Glomerular endothelial cell (primary cell): ENCODE data around the gene USP19. TPM values are rescaled to one million over a fixed set of nuclear protein-coding genes. Genes with fewer than 3 reads are reported as not detected.

Source experiments
- DNase-seq: peaks from one replicate; pipeline ENCODE4 v3.0.0-alpha.2; 2011; ENCODE audit warnings: low read depth, low spot score; ENCODE audit errors: extremely low read depth
- total RNA-seq: library from RNA; depleted of rRNA; stranded (reverse); fragments of >200 nt; gene quantifications from 2 replicates; pipeline ENCODE4 v1.2.3, GENCODE V29; 2015

Gene USP19, protein sequence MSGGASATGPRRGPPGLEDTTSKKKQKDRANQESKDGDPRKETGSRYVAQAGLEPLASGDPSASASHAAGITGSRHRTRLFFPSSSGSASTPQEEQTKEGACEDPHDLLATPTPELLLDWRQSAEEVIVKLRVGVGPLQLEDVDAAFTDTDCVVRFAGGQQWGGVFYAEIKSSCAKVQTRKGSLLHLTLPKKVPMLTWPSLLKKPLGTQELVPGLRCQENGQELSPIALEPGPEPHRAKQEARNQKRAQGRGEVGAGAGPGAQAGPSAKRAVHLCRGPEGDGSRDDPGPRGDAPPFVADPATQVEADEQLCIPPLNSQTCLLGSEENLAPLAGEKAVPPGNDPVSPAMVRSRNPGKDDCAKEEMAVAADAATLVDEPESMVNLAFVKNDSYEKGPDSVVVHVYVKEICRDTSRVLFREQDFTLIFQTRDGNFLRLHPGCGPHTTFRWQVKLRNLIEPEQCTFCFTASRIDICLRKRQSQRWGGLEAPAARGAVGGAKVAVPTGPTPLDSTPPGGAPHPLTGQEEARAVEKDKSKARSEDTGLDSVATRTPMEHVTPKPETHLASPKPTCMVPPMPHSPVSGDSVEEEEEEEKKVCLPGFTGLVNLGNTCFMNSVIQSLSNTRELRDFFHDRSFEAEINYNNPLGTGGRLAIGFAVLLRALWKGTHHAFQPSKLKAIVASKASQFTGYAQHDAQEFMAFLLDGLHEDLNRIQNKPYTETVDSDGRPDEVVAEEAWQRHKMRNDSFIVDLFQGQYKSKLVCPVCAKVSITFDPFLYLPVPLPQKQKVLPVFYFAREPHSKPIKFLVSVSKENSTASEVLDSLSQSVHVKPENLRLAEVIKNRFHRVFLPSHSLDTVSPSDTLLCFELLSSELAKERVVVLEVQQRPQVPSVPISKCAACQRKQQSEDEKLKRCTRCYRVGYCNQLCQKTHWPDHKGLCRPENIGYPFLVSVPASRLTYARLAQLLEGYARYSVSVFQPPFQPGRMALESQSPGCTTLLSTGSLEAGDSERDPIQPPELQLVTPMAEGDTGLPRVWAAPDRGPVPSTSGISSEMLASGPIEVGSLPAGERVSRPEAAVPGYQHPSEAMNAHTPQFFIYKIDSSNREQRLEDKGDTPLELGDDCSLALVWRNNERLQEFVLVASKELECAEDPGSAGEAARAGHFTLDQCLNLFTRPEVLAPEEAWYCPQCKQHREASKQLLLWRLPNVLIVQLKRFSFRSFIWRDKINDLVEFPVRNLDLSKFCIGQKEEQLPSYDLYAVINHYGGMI (N-terminal part only)
- total RNA-seq: 37.7 and 43.1 TPM in 2 replicates

DNA sequence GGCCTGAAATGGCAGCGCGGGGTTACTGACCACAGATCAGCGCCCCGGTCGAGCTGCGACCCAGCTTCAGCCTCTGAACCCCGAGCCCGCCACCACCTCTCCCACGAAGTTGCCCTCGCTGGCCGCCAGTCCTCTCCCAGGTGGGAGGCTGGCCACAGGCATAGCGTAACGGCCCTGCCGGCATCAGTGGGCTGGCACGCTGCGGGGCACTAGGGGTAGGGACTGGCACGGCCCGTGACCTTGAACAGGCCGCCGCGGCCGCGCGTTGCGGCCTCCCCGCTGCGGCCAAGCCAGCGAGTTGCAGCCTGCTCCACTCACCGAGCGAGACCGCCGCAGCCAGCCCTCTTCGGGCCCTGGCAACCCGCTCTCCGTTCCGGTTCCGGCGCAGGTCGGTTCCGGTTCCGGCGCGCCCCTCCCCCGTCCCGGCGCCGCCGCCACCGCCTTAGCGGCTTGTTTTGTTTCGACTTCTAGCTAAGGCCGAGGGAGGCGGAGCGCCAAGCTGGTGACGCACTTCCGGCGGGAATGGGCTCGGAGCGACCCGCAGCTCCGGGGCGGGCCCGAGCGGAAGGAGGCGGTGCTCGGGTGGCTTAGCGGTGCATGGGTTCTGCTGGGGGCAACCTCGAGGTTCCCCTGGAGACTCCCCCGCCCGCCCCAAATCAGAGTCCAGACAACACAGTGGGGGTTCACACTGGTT lies at the start of gene USP19:
TSS of gene USP19 (minus strand) at position 386 of the 694 bp plus-strand sequence. CDS start 1,678 bp downstream, outside the sequence.
- no peak for DNase-seq

DNA sequence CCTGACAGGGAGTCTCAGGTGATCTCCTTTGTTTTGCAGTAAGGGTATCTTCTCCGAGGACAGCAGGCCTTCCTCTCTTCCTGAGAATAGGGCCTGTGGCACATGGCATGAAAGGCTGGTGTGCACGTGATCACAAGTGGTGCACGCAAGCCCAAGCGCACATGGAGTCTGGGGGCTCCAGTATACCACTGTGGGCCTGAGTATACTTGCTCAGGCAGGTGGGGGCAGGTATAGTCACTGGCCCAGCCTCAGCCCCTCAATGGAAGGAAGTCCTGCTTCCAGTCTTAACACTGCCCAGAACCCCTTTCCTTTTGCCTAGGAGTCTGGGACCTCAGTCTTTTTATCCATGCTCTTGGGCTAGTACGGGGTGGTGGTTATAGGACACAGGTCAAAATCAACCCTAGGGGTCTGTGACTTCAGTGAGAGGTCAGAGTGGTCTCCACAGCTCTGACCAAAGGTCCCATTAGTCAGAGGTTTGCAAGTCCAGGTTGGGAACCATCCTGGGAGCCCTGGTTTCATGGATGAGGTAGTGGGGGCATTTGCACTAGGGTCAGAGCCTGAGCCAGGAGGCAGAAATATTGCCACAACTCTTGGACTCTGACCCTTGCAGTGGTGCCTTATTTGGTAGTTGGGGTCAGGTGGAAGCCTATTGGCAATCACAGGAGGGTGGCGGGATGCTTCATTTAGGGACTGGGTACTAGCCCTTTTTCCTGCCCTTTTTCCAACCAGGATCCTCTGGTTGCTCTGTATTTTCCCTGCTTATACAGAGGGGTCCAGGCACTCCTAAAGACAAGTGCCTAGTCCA lies 46.3 kb upstream of the USP19 start:
- no peak for DNase-seq

DNA sequence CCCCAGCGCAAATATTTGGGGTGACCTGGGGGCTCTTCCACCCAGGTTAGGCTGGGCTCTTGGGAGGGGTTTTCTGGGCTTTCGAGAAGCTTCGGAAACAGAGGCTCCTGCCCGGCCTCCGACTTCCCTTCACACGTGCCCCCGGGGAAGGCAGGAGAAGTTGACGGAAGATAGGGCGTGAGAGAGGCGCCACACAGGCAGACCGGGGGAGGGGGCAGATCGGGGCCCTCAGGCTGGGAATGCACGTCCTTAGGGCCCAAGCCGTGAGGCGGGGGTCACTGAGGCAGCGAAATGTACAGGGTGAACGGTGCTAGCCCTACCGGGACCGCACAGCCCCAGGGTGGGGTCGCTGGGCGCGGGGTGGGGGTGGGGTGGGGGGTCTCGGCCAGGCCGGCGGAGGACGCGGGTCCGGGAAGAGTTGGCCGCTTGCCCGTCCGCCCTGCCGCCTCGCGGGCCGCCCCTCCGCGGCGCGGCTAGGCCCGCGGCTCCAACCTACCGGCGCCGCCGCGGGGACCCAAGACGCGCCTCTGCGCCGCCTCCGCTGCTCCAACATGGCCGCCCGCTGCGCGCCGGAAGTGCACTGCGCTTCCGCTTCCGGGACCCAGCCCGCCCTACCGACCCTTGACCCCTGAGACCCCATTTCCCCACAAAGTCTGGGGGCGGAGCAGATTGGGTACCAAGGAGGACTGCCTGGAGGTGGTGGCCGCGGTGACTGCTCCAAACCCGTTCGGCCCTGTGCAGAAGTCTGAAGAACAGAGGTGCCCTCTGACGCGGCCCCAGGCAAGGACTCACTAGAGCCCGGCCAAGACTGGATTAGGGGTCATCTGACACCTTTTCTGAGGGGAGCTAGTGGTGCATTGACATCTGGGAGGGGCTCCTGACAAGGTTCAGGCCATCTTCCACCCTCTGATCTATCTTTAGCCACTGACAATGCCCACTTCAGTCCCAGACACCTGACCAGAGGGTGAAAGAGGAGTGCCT lies 45.4 kb upstream of the USP19 start, which contains the start of gene CCDC71:
TSS of gene CCDC71 (minus strand) at position 561 of the 981 bp plus-strand sequence. CDS start 2,123 bp downstream, outside the sequence.
- DNase-seq: no peak

DNA sequence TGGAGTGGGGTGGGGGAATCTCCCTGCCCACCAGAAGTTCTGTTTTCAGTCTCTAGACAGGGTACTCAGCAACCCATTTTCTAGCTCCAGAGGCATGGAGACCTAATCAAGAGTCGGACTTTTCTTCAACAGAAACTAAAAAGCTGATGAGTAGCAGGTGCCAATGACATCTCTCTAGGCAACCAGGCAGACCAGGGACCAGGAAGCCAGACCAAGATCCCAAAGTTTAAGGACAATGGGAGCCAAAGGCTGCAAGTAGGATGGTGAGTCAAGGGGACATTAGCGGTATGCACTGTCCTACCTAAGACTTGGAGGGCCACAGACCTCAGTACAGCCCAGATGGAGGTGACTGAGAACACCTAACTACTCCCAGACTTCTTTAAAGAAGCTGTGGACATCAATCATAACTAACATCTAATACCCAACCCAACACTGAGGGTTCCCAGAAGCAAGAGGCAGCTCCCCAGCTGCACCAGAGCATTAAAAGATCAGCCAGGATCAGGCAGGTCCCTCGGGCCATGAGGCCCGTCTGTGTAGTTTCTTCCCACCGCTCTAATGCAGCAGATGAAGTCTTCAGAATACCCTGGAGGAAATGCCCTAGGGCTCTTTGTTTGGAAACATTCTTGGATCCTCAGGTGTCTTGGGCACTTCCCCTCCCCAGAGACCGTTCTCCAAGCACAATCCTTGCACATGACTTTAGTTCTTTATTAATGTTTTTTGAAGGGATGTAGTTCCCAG lies 44.5 kb upstream of the USP19 start:
- no peak for DNase-seq

DNA sequence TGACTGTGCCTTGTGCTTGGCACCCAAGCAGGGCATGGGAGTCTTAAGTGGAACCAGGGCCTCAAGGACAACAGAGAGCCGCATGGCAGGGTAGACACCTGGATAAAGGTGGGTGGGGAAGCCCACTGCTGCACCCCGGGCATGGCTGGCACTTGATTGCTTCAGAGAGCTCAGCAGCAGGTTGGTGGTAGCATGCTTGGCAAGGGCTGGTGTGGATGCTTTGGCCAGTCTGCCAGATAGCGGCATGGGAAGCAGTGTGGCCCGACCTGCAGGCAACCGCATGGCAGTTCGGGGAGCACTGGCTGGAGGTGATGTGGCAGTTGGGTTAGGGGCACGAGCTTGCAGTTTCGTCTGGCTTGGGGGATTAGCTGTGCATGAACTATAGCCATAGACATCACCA lies 43.0 kb upstream of the USP19 start:
- no peak for DNase-seq

DNA sequence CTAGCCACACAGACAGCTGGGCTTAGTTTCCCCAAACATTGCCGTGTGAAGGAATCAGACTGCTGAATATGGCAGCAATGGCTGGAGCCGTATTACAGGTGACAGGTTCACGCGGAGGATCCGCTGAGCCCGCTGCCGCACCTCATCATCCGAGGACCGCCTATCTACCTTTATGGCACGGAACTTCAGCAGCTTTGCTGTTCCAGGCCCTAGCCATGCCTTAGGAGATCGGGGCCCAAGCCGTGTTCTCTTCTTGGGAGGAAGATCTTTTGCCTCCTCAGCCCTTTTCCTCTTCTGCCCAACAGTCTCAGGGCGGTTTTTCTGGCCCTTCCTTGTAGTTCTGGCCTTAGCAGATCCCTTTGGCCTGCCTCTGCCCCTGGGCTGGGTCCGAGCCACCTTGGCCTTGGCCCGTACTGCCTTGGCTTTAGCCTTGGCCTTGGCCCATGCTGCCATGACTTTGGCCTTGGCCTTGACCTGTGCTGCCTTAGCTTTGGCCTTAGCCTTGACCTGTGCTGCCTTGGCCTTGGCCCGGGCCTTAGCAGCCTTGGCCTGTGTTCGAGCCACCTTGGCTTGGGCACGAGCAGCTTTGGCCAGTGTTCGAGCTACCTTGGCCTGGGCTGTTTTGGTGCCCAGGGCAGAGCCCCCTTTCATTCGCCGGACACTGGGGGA lies 42.3 kb upstream of the USP19 start:
- DNase-seq: no peak

DNA sequence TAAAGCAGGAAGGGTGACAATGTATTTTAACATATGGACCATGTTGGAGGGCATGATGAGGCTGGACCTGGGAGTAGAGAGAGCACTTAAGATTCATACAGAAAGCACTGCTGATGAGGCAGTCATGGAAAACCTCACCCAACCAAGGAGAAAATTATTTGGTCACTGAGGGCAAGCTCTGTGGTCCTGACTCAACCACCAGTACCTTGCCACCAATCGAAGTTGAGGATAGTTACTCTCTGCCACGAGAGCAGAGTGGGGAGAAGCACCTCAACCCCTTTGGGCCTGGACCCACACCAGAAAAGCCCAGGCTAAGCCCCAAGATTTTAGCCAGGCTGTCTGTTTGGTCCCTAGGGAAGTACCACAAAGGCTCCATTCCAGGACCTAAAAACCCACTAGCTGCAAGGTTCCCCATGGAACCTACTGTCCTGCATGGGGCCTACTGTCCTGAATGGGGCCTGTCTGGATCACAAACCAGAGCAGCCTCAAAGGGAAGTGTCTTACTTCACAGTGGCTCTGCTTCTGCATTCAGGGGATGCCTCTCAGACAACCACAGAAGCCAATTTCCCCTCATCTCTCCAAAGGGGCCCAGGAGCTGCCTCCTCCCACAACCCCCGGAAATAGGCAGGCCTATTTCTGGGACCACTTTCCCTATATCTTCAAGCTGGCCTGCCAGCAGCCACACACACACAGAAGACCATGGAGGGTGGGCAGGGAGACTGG lies 41.3 kb upstream of the USP19 start:
- DNase-seq: no peak

DNA sequence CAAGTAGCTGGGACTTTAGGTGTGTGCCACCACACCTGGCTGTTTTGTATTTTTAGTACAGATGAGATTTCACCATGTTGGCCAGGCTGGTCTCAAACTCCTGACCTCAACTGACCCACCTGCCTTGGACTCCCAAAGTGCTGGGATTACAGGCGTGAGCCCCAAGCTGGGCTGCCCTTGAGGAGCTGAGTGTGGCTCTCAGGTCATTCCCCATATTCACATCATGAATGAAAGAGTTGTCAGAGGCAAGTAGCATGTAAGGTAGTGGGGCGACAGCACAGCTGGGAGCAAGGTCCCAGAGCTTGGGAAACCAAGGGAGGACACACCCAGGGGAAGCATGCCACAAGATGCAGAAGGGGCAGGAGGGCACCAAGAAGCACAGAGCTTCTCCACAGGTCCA lies 40.6 kb upstream of the USP19 start:
- DNase-seq: no peak

DNA sequence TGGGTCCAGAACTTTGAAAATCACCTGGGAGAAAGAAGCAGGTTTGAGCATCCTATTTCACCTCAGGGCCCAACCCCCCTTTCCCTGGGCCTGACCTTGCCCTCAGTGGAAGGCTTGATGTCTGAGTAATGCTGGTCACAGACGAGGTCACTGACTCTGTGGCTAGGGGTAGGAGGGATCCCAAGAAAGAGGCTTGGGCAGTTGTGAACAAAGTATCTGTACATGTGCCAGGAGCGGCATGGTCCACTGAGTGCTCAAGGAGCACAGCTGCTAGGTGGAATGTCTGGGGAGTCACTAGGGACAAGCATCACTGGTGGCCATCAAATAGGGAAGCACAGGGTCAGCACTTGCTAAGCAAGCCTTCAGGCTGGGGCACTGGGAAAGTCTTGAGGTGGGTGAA lies 38.2 kb upstream of the USP19 start:
- no peak for DNase-seq

DNA sequence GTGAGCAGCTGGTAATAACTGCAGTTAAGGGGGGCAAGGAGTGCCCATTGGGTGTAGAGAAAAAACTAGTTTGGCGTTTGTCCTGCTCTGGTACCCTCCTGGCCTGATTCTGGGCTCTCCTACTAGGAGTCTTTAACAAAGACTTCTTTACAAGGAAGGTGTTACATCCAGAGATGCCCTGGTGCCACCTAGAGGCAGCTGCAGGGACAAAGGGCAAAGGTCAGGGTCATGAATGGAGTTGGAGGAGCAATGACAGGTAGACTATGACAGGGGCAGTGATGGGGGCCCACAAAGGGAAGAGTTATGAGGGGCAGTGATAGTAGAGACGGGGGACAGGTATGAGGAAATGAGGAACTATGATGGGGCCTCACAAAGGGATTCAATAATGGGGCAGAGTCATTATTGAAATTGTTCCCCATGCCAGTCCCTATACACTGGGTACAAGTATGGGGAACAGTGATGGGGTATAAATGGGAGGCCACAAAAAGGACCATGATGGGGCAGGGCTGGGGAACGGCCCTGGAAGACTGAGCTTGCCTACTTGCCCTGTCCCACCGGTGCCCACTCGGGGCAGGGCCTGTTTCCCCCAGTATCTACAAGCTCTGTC lies 37.6 kb upstream of the USP19 start:
- no peak for DNase-seq

DNA sequence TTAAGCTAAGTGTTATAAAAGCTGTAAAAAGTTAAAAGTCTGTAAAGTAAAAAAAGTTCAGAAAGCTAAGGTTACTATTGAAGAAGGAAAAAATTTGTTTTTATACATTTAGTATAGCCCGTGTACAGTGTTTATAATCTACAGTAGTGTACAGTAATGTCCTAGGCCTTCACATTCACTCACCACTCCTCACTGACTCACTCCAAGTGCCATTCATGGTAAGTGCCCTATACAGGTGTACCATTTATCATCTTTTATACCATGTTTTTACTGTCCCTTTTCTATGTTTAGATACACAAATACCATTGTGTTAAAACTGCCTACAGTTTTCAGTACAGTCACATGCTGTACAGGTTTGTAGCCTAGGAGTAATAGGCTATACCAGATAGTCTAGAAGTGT lies 36.7 kb upstream of the USP19 start:
- no peak for DNase-seq

DNA sequence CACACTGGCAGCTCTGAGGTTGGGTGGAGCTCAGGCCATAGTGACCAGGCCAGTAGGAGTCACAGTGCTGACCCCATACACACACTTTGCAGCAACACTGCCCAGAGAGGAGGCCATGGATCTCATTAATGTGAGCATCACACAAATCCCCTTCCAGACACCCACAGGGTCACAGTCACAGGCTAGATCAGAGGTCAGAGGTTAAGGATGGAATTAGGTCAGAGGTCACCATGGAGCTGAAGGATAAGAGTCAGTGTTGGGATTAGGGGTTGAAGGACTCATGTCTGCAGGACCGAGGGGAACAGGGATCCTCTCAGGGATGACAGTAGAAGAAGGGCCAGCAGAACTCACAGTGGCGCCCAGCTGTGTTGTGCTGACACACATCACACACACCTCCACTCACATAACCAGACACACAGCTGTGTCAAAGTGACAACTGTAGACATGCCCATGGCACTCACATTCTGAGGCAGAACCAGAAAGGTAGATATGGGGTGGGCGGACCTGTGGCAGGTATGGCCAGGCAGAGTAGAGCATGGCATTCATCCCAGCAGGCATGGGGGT lies 32.8 kb upstream of the USP19 start:
- no peak for DNase-seq

DNA sequence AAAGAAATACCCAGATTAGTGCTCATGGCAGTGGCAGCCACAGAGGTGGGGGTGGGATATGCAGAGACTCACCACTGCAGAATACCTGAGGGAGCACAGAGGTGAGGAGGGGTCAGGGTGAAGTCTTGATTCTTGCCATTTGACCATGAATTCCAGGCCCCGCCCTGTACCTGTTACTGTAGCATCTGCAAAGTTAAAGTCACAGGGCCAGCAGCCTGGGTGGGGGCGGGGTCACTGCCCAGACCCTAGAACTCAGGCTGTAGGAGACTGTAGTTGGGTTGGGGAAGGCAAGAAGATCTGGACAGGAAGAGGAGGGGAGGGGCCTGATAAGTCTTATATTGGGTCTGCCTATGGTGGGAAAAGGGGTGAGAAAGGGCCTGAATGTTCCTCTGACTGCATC lies 31.0 kb upstream of the USP19 start:
- DNase-seq: no peak

DNA sequence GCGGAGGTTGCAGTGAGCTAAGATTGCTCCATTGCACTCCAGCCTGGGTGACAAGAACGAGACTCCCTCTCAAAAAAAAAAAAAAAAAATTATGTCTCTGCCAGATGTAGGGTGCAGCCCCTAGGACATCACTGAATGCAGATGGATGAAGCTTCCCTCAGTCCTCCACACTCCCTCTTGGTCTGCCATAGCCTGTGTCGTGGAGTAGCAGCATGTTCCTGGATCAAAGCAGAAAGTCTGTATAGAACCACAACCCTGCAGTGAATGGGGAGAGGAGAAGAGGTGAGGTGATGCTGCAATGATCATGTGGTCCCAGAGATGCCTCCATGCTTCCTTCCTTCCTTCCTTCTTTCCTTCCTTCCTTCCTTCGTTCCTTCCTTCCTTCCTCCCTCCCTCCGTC lies 27.5 kb upstream of the USP19 start:
- DNase-seq: no peak

DNA sequence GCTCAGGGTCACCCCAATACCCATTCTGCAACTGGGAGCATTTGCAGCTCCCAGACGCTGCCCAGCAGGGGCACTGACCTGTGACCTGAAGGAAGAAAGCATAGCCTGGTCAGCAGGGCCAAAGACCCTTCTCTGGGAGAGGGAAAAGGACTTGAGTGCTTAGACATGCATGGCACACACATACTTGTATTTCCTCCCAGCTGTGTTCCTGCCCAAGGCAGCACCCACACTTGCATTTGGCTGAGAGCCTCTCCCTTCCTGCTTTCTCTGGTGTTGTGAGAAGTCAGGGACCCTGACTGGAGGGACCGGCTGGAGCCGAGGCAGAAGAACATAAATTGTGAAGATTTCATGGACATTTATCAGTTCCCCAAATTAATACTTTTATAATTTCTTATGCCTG lies 19.5 kb upstream of the USP19 start:
- DNase-seq: no peak

DNA sequence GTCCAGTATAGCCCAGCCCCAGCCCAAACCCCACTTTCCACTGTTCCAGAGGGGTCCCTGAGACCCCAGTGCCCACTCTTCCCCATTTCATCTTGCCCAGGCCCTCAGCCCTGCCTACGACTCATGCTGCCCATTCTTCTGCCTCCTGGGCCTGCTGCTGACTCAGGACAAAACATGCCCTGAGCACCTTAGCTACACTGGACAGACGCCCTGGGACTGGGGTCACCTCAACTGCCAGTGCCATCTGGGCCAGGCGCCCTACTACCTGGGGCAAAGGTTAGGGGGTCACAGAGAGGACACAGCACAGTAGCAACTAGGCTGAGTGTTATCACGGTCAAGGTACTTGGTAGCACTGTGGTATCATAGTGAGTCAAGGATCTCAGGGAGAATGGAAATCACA lies 14.9 kb upstream of the USP19 start:
- DNase-seq: no peak
